ENCODE results near the gene UNK. TPM values are rescaled to one million over a fixed set of nuclear protein-coding genes. Genes with fewer than 3 reads are reported as not detected.
"Not testable (repeated sequence)": the region's sequence is repeated elsewhere in the genome, so short reads cannot be mapped to it uniquely, and the experiment has no call there.

The UNK gene
- total RNA-seq, 2 donors from 2014 or later: 18.4 to 59.7 TPM

DNA sequence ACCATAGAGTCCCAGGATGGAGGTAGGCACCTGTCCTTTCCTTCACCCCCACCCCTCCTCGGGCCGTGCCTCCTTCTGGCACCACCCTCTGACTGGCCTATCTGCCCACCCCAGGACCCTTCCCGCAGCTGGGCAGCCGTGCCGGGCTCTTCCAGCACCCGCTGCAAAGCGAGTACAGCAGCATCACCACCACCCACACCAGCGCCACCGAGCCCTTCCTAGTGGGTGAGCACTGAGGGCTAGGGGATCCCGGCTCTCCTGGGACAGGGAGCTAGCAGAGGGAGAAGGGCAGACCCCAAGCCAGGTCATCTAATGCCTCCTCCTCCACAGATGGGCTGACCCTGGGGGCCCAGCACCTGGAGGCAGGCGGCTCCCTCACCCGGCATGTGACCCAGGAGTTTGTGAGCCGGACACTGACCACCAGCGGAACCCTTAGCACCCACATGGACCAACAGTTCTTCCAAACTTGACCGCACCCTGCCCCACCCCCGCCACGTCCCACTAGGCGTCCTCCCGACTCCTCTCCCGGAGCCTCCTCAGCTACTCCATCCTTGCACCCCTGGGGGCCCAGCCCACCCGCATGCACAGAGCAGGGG, 27.4 kb upstream of the UNK start:
- intact Hi-C loops (cut with DNase I): loop anchor here (5.0 kb wide), 1 partner anchor 85 kb away; no protein-coding TSS in a partner anchor
- H3K4me1 ChIP-seq: peaks cover 14% of the 10 kb centered on the region
- no peaks in the 10 kb centered on the region for H3K27me3 ChIP-seq
- no peak for TF ChIP-seq POLR2A (IDR thresholded peaks at IDR 0.05)
- TF ChIP-seq, protein P1, sequence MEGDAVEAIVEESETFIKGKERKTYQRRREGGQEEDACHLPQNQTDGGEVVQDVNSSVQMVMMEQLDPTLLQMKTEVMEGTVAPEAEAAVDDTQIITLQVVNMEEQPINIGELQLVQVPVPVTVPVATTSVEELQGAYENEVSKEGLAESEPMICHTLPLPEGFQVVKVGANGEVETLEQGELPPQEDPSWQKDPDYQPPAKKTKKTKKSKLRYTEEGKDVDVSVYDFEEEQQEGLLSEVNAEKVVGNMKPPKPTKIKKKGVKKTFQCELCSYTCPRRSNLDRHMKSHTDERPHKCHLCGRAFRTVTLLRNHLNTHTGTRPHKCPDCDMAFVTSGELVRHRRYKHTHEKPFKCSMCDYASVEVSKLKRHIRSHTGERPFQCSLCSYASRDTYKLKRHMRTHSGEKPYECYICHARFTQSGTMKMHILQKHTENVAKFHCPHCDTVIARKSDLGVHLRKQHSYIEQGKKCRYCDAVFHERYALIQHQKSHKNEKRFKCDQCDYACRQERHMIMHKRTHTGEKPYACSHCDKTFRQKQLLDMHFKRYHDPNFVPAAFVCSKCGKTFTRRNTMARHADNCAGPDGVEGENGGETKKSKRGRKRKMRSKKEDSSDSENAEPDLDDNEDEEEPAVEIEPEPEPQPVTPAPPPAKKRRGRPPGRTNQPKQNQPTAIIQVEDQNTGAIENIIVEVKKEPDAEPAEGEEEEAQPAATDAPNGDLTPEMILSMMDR (IDR thresholded peaks at IDR 0.05): no peak
- no peak for ATAC-seq
- no peaks in the 10 kb centered on the region for H3K36me3 ChIP-seq (replicated peaks in 1 of 2; ENCODE audit: insufficient read depth in 1 of 2, low read depth in 2 of 2)
- no peak for DNase-seq
- H3K4me3 ChIP-seq: no peak overlapping the region
- no peak overlapping the region for H3K27ac ChIP-seq
- no peaks in the 10 kb centered on the region for H3K9me3 ChIP-seq
- WGBS, 2 donors: 92 to 95% methylated on average over 7 to 19 of the region's 21 CpGs

DNA sequence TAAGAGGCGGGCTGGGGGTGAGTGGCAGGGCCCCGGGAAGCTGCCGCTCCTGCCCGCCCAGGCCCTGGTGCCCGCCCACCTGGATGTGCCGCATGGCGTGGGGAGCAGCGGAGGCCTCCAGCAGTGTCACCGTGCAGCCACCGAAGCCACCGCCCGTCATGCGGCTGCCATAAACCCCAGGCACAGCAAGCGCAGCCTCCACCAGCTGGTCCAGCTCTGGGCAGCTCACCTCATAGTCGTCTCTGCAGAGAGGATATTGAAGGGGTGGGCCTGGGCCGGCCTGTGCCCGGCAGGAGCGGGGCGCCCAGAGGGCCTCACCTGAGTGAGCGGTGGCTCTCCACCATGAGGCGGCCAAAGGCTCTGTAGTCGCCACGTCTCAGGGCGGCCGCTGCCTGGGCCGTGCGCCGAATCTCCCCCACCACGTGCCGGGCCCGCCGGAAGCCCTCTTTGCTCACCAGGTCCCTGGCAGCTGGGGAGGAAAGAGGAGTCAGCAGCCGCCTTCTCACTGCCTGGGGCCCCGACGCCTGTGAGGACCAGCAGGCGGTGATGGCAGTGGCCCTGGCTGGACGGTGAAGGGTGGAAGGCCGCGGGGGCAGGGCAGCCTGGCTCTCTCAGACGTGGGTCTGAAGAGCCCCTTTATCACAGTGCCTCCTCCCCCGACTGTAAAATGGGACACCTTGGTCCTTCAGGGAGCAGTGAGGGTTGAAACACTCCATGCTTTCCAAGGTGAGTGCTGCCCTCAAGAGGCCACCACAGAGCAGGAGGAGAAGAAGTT, 26.3 kb upstream of the UNK start:
- DNase-seq: no peak
- TF ChIP-seq POLR2A (IDR thresholded peaks at IDR 0.05): no peak
- TF ChIP-seq, protein P1 (IDR thresholded peaks at IDR 0.05): no peak
- intact Hi-C loops (cut with DNase I): loop anchor here (5.0 kb wide), 1 partner anchor 86 kb away; no protein-coding TSS in a partner anchor
- H3K4me3 ChIP-seq: no peak overlapping the region
- WGBS, 2 donors: 92% methylated on average over 26 of the region's 41 CpGs; no CpG with 5 or more reads in 1 of the 2 donors
- no peak for ATAC-seq
- peaks cover 15% of the 10 kb centered on the region for H3K4me1 ChIP-seq
- H3K27ac ChIP-seq: no peak overlapping the region
- H3K27me3 ChIP-seq: no peaks in the 10 kb centered on the region
- H3K9me3 ChIP-seq: no peaks in the 10 kb centered on the region
- H3K36me3 ChIP-seq (replicated peaks in 1 of 2; ENCODE audit: insufficient read depth in 1 of 2, low read depth in 2 of 2): no peaks in the 10 kb centered on the region

DNA sequence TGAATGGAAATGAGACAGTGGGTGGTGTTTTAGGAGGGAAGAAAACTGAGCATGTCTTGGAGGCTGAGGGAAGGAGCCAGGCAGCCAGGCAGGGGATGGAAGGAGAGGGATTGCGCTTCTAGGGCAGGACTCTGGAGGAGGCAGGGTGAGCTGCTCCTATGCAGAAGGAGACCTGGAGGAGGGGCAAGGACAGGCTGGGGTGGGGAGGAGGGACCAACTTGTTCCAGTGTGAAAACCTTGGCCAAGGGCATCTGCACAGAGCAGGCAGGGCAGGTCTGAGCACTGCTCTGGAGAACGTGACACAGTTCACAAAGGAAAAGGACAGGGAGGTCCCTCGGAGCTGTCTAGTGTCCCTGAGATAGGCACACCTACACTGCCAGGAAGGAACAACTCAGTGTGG, 25.1 kb upstream of the UNK start:
- intact Hi-C loops (cut with DNase I): loop anchor here (5.0 kb wide), 1 partner anchor 87 kb away; no protein-coding TSS in a partner anchor
- Histone ChIP-seq H3K4me1 (peaks cover 15% of the 10 kb centered on the region), H3K36me3 (replicated peaks in 1 of 2; ENCODE audit: insufficient read depth in 1 of 2, low read depth in 2 of 2) (no peaks in the 10 kb centered on the region), H3K27ac (no peak overlapping the region), H3K4me3 (no peak overlapping the region), H3K9me3 (no peaks in the 10 kb centered on the region), H3K27me3 (no peaks in the 10 kb centered on the region)
- 45 to 70% methylated on average over 2 to 3 of the region's 3 CpGs for WGBS, 2 donors
- DNase-seq: no peak
- TF ChIP-seq, protein P1 (IDR thresholded peaks at IDR 0.05): no peak
- TF ChIP-seq POLR2A (IDR thresholded peaks at IDR 0.05): no peak
- no peak for ATAC-seq

DNA sequence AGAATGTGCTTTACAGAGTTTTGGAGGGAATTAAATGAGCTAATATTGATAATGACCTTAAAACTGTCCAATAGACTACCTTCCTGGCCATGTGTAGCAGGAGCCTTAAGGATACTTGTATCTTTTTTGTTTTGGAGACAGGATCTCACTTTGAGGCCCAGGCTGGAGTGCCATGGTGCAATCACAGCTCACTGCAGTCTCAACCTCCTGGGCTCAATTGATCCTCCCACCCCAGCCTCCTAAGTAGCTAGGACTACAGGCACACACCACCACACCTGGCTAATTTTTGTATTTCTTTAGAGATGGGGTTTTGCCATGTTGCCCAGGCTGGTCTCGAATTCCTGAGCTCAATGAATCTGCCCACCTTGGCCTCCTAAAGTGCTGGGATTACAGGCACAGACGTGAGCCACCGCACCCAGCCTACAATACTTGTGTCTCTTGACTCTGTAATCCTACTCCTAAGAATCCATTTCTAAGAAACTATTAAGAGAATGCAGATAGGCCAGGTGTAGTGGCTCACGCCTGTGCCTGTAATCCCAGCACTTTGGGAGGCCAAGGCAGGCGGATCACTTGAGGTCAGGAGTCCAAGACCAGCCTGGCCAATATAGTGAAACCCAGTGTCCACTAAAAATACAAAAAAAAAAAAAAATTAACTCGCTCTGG, 24.5 kb upstream of the UNK start:
- not testable (repeated sequence) for ATAC-seq; DNase-seq; H3K27me3 ChIP-seq; H3K36me3 ChIP-seq (replicated peaks in 1 of 2; ENCODE audit: insufficient read depth in 1 of 2, low read depth in 2 of 2); H3K27ac ChIP-seq; H3K9me3 ChIP-seq; H3K4me3 ChIP-seq
- intact Hi-C loops (cut with DNase I): loop anchor here (5.0 kb wide), 1 partner anchor 88 kb away; no protein-coding TSS in a partner anchor
- peaks cover 22% of the 10 kb centered on the region for H3K4me1 ChIP-seq
- 92 to 97% methylated on average over 6 of the region's 6 CpGs for WGBS, 2 donors
